ENCODE results near the gene LAMB3. TPM values are rescaled to one million over a fixed set of nuclear protein-coding genes. Genes with fewer than 3 reads are reported as not detected.

LAMB3 gene
- polyA plus RNA-seq, 1 of the 3 experiments (the other 2 are of a cell fraction) = 18.0 TPM

- H2AFZ ChIP-seq (ENCODE audit: low read depth) = peak overlapping the region; percentile 88; the same call in 1 of the 2 replicates
- no peaks in the 10 kb centered on the region for H4K20me1 ChIP-seq (ENCODE audit: insufficient read depth)
- WGBS (ENCODE audit: low lambda C conversion rate) = 48% methylated on average over 19 of the region's 34 CpGs
- CTCF ChIA-PET = interaction anchor here (1.3 to 5.9 kb wide), 9 partner anchors 13 to 147 kb away, joined by 3 to 34 read pairs (median 5); partner anchors contain the start of gene CAMK1G
- H3K4me3 ChIP-seq (ENCODE audit: low read depth in 2 of 2, low read length in 1 of 2) = peak overlapping the region; percentile 47 to 55
- peak; percentile 77 for DNase-seq
- peak overlapping the region; percentile 42 for H3K9ac ChIP-seq
- H3K9me3 ChIP-seq = no peaks in the 10 kb centered on the region
- POLR2A ChIA-PET = no interaction called here
- H3K4me2 ChIP-seq = peak overlapping the region; percentile 83
- no peaks in the 10 kb centered on the region for H3K27me3 ChIP-seq (ENCODE audit: insufficient read depth)
- H3K4me1 ChIP-seq (ENCODE audit: control insufficient read depth in 1 of 2, insufficient read depth in 2 of 2, low read depth in 1 of 2, low read length in 1 of 2) = peaks cover 11 to 13% of the 10 kb centered on the region in 2 experiments; a peak in 3 of 4 replicates
- H3K9me2 ChIP-seq = no peaks in the 10 kb centered on the region
- no peaks in the 10 kb centered on the region for H3F3A ChIP-seq (replicated peaks; ENCODE audit: insufficient read depth)
- no peaks in the 10 kb centered on the region for H3K36me3 ChIP-seq (replicated peaks in 1 of 2; ENCODE audit: control insufficient read depth in 1 of 2, insufficient read depth in 2 of 2, low read length in 1 of 2)
- TF ChIP-seq FOXM1 (IDR thresholded peaks at IDR 0.05; ENCODE audit: low read depth) = no peak
- TF ChIP-seq GABPA (IDR thresholded peaks at IDR 0.05; ENCODE audit: low read depth) = no peak
- 0 out of 2 replicates have a peak, but pooled peaks have one; percentile 34 for TF ChIP-seq MAX (IDR thresholded peaks at IDR 0.05; ENCODE audit: low read depth)
- H3K27ac ChIP-seq (ENCODE audit: low read depth in 2 of 2, low read length in 1 of 2) = no peak overlapping the region
- H3K79me2 ChIP-seq (ENCODE audit: insufficient read depth) = no peaks in the 10 kb centered on the region
Measured at GRCh38 chr1:209675565-209676154, 23.4 kb upstream of the LAMB3 start.

GRCh38 chr1:209674957-209675564, 22.8 kb upstream of the LAMB3 start, which contains the start of gene G0S2:
G0S2 (plus strand) TSS chr1:209675412; CDS start chr1:209675685, 273 bp downstream.
- Histone ChIP-seq H3K79me2 (ENCODE audit: insufficient read depth) (no peaks in the 10 kb centered on the region), H3K4me1 (ENCODE audit: control insufficient read depth in 1 of 2, insufficient read depth in 2 of 2, low read depth in 1 of 2, low read length in 1 of 2) (peaks cover 11 to 13% of the 10 kb centered on the region in 2 experiments; a peak in 3 of 4 replicates), H3K27ac (ENCODE audit: low read depth in 2 of 2, low read length in 1 of 2) (no peak within 1 kb of the TSS), H3F3A (replicated peaks; ENCODE audit: insufficient read depth) (no peaks in the 10 kb centered on the region), H3K9me2 (no peaks in the 10 kb centered on the region), H3K9me3 (no peaks in the 10 kb centered on the region), H3K4me3 (ENCODE audit: low read depth in 2 of 2, low read length in 1 of 2) (peak within 1 kb of the TSS; percentile 47 to 55), H3K36me3 (replicated peaks in 1 of 2; ENCODE audit: control insufficient read depth in 1 of 2, insufficient read depth in 2 of 2, low read length in 1 of 2) (no peaks in the 10 kb centered on the region), H3K9ac (peak within 1 kb of the TSS; percentile 42), H4K20me1 (ENCODE audit: insufficient read depth) (no peaks in the 10 kb centered on the region), H3K27me3 (ENCODE audit: insufficient read depth) (no peaks in the 10 kb centered on the region), H2AFZ (ENCODE audit: low read depth) (peak within 1 kb of the TSS; percentile 88; the same call in 1 of the 2 replicates), H3K4me2 (peak within 1 kb of the TSS; percentile 83)
- TF ChIP-seq POLR2AphosphoS5 (IDR thresholded peaks at IDR 0.05; ENCODE audit: low read depth, low read length) (peak; percentile 73; the same call in 1 of the 2 replicates), TEAD4 (IDR thresholded peaks at IDR 0.05; ENCODE audit: borderline replicate concordance, insufficient read depth) (no peak), NFIC (IDR thresholded peaks at IDR 0.05; ENCODE audit: borderline replicate concordance) (0 out of 2 replicates have a peak, but pooled peaks have one; percentile 16), MAX (IDR thresholded peaks at IDR 0.05; ENCODE audit: low read depth) (peak; percentile 63; the same call in 1 of the 2 replicates), FOSL2 (IDR thresholded peaks at IDR 0.05; ENCODE audit: borderline replicate concordance, low read depth) (no peak)
- TF ChIP-seq, protein P1, sequence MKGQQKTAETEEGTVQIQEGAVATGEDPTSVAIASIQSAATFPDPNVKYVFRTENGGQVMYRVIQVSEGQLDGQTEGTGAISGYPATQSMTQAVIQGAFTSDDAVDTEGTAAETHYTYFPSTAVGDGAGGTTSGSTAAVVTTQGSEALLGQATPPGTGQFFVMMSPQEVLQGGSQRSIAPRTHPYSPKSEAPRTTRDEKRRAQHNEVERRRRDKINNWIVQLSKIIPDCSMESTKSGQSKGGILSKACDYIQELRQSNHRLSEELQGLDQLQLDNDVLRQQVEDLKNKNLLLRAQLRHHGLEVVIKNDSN (IDR thresholded peaks at IDR 0.05; ENCODE audit: borderline replicate concordance, low read depth) = no peak
- TF ChIP-seq, protein P2, sequence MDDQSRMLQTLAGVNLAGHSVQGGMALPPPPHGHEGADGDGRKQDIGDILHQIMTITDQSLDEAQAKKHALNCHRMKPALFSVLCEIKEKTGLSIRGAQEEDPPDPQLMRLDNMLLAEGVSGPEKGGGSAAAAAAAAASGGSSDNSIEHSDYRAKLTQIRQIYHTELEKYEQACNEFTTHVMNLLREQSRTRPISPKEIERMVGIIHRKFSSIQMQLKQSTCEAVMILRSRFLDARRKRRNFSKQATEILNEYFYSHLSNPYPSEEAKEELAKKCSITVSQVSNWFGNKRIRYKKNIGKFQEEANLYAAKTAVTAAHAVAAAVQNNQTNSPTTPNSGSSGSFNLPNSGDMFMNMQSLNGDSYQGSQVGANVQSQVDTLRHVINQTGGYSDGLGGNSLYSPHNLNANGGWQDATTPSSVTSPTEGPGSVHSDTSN (IDR thresholded peaks at IDR 0.05) = no peak
- peak; percentile 78 for DNase-seq
- POLR2A ChIA-PET = no interaction called here
- CTCF ChIA-PET = interaction anchor here (0.6 to 5.9 kb wide), 8 partner anchors 13 to 105 kb away, joined by 3 to 34 read pairs (median 6); partner anchors contain the start of gene CAMK1G
- 24% methylated on average over 22 of the region's 47 CpGs for WGBS (ENCODE audit: low lambda C conversion rate)
